ENCODE results near the gene SLC44A4. TPM values are rescaled to one million over a fixed set of nuclear protein-coding genes. Genes with fewer than 3 reads are reported as not detected.

Gene SLC44A4
- polyA plus RNA-seq, 2 of the 4 experiments (the other 2 are of a cell fraction): 0.27 TPM; not detected in 1

DNA sequence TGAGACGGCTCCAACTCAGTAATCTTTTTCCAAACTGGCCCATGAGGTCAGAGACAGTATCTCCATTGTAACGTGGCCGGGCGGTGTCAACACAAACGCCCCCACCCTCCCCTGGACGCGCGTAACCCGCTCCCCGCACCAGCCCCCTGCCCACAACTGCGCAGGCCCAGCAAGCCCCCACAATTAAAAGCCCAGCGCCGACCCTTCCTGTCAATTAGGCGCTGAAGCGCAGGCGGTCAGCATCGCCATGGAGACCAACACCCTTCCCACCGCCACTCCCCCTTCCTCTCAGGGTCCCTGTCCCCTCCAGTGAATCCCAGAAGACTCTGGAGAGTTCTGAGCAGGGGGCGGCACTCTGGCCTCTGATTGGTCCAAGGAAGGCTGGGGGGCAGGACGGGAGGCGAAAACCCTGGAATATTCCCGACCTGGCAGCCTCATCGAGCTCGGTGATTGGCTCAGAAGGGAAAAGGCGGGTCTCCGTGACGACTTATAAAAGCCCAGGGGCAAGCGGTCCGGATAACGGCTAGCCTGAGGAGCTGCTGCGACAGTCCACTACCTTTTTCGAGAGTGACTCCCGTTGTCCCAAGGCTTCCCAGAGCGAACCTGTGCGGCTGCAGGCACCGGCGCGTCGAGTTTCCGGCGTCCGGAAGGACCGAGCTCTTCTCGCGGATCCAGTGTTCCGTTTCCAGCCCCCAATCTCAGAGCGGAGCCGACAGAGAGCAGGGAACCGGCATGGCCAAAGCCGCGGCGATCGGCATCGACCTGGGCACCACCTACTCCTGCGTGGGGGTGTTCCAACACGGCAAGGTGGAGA lies 63.6 kb downstream of the SLC44A4 start, which contains the start of the genes HSPA1A and HSPA1L:
Gene HSPA1A, plus strand, starts transcription at position 519 of the 814 bp plus-strand sequence. Its CDS starts 214 bp downstream, at position 733.
Gene HSPA1L, minus strand, starts transcription at position 259 of the 814 bp plus-strand sequence. CDS start 3,311 bp downstream, outside the sequence.
- CTCF ChIA-PET: interaction anchor here (0.7 to 2.6 kb wide), 6 partner anchors 8 to 46 kb away, joined by 3 to 8 read pairs (median 4); partner anchors contain the start of genes HSPA1B, LSM2 and VARS1
- POLR2A ChIA-PET: interaction anchor here (0.6 to 3.1 kb wide), 29 partner anchors 9 to 1198 kb away, joined by 3 to 82 read pairs (median 5); partner anchors contain the start of genes C6orf47, DDAH2, GPANK1 and HSPA1B
- DNase-seq (ENCODE audit: low read depth in 1 of 2, low spot score in 1 of 2) (peak; percentile 93 to 97), FAIRE-seq (no peak), ATAC-seq (peak; percentile 78 to 89)
- WGBS (ENCODE audit: missing lambda C conversion rate): under 1% methylated on average over 35 of the region's 56 CpGs
- H3K4me2 ChIP-seq: peak within 1 kb of the TSS; percentile 98
- H3K4me3 ChIP-seq: peak within 1 kb of the TSS; percentile 59
- H3K9me3 ChIP-seq: no peaks in the 10 kb centered on the region
- TF ChIP-seq POLR2A (IDR thresholded peaks at IDR 0.05; ENCODE audit: low read length) (peak; percentile 100), RFX5 (IDR thresholded peaks at IDR 0.05) (0 out of 2 replicates have a peak, but pooled peaks have one; percentile 30), BCL3 (IDR thresholded peaks at IDR 0.05) (peak; percentile 92), JUN (IDR thresholded peaks at IDR 0.05) (peak; percentile 74 to 80; a peak in 4 of 5 replicates), MAFK (IDR thresholded peaks at IDR 0.05; ENCODE audit: partially characterized antibody) (no peak), PHF8 (IDR thresholded peaks at IDR 0.05; ENCODE audit: borderline replicate concordance, low read depth) (peak; percentile 50; the same call in 1 of the 2 replicates)
- TF ChIP-seq, protein P1, sequence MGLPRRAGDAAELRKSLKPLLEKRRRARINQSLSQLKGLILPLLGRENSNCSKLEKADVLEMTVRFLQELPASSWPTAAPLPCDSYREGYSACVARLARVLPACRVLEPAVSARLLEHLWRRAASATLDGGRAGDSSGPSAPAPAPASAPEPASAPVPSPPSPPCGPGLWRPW (IDR thresholded peaks at IDR 0.05): no peak
- peak within 1 kb of the TSS; percentile 96 to 97 for H3K27ac ChIP-seq
- H3K4me1 ChIP-seq: peaks cover 30% of the 10 kb centered on the region

DNA sequence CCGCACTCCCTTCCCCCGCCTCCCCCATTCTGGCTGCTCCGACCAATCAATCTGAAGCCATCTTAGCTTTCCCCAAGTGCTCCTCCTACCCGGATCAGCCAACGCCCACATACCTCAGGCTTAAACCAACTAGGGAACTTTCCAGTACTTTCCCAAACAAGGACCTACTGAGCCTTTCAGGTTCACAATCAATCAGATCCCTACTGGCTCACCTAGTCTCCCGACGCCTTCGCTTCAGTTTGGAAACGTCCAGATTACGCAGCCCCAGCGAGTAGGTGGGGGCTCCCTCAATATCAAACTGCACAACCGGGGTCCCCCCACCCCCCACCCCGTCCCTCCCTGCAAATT lies 64.1 kb downstream of the SLC44A4 start:
- peak overlapping the region; percentile 98 for H3K4me2 ChIP-seq
- H3K4me3 ChIP-seq: peak overlapping the region; percentile 59
- DNase-seq (ENCODE audit: low read depth in 1 of 2, low spot score in 1 of 2) (peak; percentile 91 to 96), FAIRE-seq (no peak), ATAC-seq (peak; percentile 74 to 81)
- H3K9me3 ChIP-seq: no peaks in the 10 kb centered on the region
- POLR2A ChIA-PET: interaction anchor here (0.6 to 3.1 kb wide), 32 partner anchors 8 to 1197 kb away, joined by 3 to 82 read pairs (median 5); partner anchors contain the start of genes ABHD16A, C6orf47, DDAH2 and GPANK1
- TF ChIP-seq CBX8 (IDR thresholded peaks at IDR 0.05) (no peak), USF2 (IDR thresholded peaks at IDR 0.05) (no peak), BHLHE40 (IDR thresholded peaks at IDR 0.05; ENCODE audit: low read depth, low read length) (no peak), RARB (CRISPR knock-in tag; IDR thresholded peaks at IDR 0.05) (no peak), EHF (CRISPR knock-in tag; IDR thresholded peaks at IDR 0.05) (no peak), POLR2A (IDR thresholded peaks at IDR 0.05; ENCODE audit: low read length) (peak; percentile 29; the same call in 1 of the 2 replicates), ZC3H11A (IDR thresholded peaks at IDR 0.05) (no peak)
- TF ChIP-seq, protein P2, sequence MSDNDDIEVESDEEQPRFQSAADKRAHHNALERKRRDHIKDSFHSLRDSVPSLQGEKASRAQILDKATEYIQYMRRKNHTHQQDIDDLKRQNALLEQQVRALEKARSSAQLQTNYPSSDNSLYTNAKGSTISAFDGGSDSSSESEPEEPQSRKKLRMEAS (IDR thresholded peaks at IDR 0.05): 0 out of 2 replicates have a peak, but pooled peaks have one; percentile 10
- peak overlapping the region; percentile 96 to 97 for H3K27ac ChIP-seq
- CTCF ChIA-PET: interaction anchor here (0.7 to 2.6 kb wide), 6 partner anchors 8 to 45 kb away, joined by 3 to 8 read pairs (median 4); partner anchors contain the start of genes HSPA1B, LSM2 and VARS1
- peaks cover 24% of the 10 kb centered on the region for H3K4me1 ChIP-seq
- 0% methylated on average over 11 of the region's 13 CpGs for WGBS (ENCODE audit: missing lambda C conversion rate)

DNA sequence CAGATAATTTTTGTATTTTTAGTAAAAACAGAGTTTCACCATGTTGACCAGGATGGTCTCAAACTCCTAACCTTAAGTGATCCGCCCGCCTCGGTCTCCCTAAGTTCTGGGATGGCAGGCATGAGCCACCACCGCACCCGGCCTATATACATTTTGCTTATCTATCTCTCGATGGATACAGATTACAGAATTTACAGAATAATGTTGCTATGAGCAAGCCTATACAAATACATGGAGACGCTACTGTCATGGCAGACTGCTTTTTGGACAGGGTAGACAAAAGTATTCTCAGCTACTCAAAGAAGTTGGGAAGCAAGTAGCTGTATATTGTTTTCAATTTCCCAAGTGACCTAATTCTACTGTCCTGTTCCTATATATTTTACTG lies 65.3 kb downstream of the SLC44A4 start:
- DNase-seq (ENCODE audit: low read depth in 1 of 2, low spot score in 1 of 2) (no peak), FAIRE-seq (no peak), ATAC-seq (no peak)
- H3K4me1 ChIP-seq: peaks cover 12% of the 10 kb centered on the region
- ChIA-PET CTCF (interaction anchor here (1.3 to 2.6 kb wide), 5 partner anchors 9 to 84 kb away, joined by 3 to 8 read pairs (median 4); partner anchors contain the start of genes DDAH2, HSPA1B and VARS1), POLR2A (interaction anchor here (0.7 to 3.1 kb wide), 4 partner anchors 13 to 305 kb away, joined by 3 to 82 read pairs (median 10); partner anchors contain the start of genes HSPA1B and NEU1)
- H3K9me3 ChIP-seq: no peaks in the 10 kb centered on the region
- 94% methylated on average over 7 of the region's 7 CpGs for WGBS (ENCODE audit: missing lambda C conversion rate)
- peak overlapping the region; percentile 39; the same call in 1 of the 3 replicates for H3K4me3 ChIP-seq
- peak overlapping the region; percentile 98 for H3K4me2 ChIP-seq
- no peak for TF ChIP-seq RAD21 (conservative IDR thresholded peaks at IDR 0.05 in 1 of 2, IDR thresholded peaks at IDR 0.05 in 1 of 2)
- no peak for TF ChIP-seq SREBF2 (IDR thresholded peaks at IDR 0.05)
- no peak for TF ChIP-seq NR3C1 (IDR thresholded peaks at IDR 0.05)
- TF ChIP-seq NFE2L2 (conservative IDR thresholded peaks at IDR 0.05; ENCODE audit: low read length): no peak
- TF ChIP-seq ESRRA (IDR thresholded peaks at IDR 0.05; ENCODE audit: borderline replicate concordance, low read length): no peak
- peak overlapping the region; percentile 87 to 97 for H3K27ac ChIP-seq

Small RNAs within 50 kb of the gene (small RNA-seq; reads per million reads assigned to genes)
- gene SNORD48: 3.1 to 146 (median 45.1) reads per million in 6 experiments
- 0 reads per million in 6 experiments for gene SNORD52

Other genes with a start within 250 kb of the SLC44A4 start
Only the 30 nearest of the 35 such genes appear.
- gene GPANK1, start 214.0 kb downstream of the SLC44A4 start, polyA plus RNA-seq (2011; rRNA removed): 10.0 and 11.0 TPM in 2 replicates
- gene GPANK1, start 214.0 kb downstream of the SLC44A4 start, polyA plus RNA-seq (2017; fragmentation: RNase III; extraction: RNeasy Plus Mini Kit Qiagen cat#74134 plus additional on column Dnase treatment): 9.7 to 11.7 TPM (median 11.0 TPM) in 3 replicates
- gene CSNK2B, start 212.9 kb downstream of the SLC44A4 start, polyA plus RNA-seq (2011; rRNA removed): 41.8 and 61.0 TPM in 2 replicates
- gene CSNK2B, start 212.9 kb downstream of the SLC44A4 start, polyA plus RNA-seq (2017; fragmentation: RNase III; extraction: RNeasy Plus Mini Kit Qiagen cat#74134 plus additional on column Dnase treatment): 134 to 141 TPM (median 141 TPM) in 3 replicates
- gene LY6G5B, start 209.0 kb downstream of the SLC44A4 start, polyA plus RNA-seq (2011; rRNA removed): 5.9 and 6.7 TPM in 2 replicates
- 9.0 to 12.3 TPM (median 9.9 TPM) in 3 replicates for gene LY6G5B, start 209.0 kb downstream of the SLC44A4 start, polyA plus RNA-seq (2017; fragmentation: RNase III; extraction: RNeasy Plus Mini Kit Qiagen cat#74134 plus additional on column Dnase treatment)
- 1.2 and 1.6 TPM in 2 replicates for gene LY6G5C, start 197.9 kb downstream of the SLC44A4 start, polyA plus RNA-seq (2011; rRNA removed)
- gene LY6G5C, start 197.9 kb downstream of the SLC44A4 start, polyA plus RNA-seq (2017; fragmentation: RNase III; extraction: RNeasy Plus Mini Kit Qiagen cat#74134 plus additional on column Dnase treatment): 1.5 to 1.9 TPM (median 1.6 TPM) in 3 replicates
- gene ABHD16A, start 175.7 kb downstream of the SLC44A4 start, polyA plus RNA-seq (2011; rRNA removed): 22.3 and 22.6 TPM in 2 replicates
- gene ABHD16A, start 175.7 kb downstream of the SLC44A4 start, polyA plus RNA-seq (2017; fragmentation: RNase III; extraction: RNeasy Plus Mini Kit Qiagen cat#74134 plus additional on column Dnase treatment): 14.5 to 16.6 TPM (median 16.2 TPM) in 3 replicates
- gene LY6G6F, start 172.1 kb downstream of the SLC44A4 start, polyA plus RNA-seq (2011; rRNA removed): not detected in 2 replicates
- gene LY6G6F, start 172.1 kb downstream of the SLC44A4 start, polyA plus RNA-seq (2017; fragmentation: RNase III; extraction: RNeasy Plus Mini Kit Qiagen cat#74134 plus additional on column Dnase treatment): not detected in 3 replicates
- gene LY6G6D, start 163.6 kb downstream of the SLC44A4 start, polyA plus RNA-seq (2011; rRNA removed): not detected in 2 replicates
- not detected in 3 replicates for gene LY6G6D, start 163.6 kb downstream of the SLC44A4 start, polyA plus RNA-seq (2017; fragmentation: RNase III; extraction: RNeasy Plus Mini Kit Qiagen cat#74134 plus additional on column Dnase treatment)
- 0.08 and 0.11 TPM in 2 replicates for gene LY6G6C, start 157.3 kb downstream of the SLC44A4 start, polyA plus RNA-seq (2011; rRNA removed)
- 0.11 to 0.21 TPM in 2 of 3 replicates, not detected in the other for gene LY6G6C, start 157.3 kb downstream of the SLC44A4 start, polyA plus RNA-seq (2017; fragmentation: RNase III; extraction: RNeasy Plus Mini Kit Qiagen cat#74134 plus additional on column Dnase treatment)
- not detected in 2 replicates for gene MPIG6B, start 155.6 kb downstream of the SLC44A4 start, polyA plus RNA-seq (2011; rRNA removed)
- not detected in 3 replicates for gene MPIG6B, start 155.6 kb downstream of the SLC44A4 start, polyA plus RNA-seq (2017; fragmentation: RNase III; extraction: RNeasy Plus Mini Kit Qiagen cat#74134 plus additional on column Dnase treatment)
- 19.3 and 20.6 TPM in 2 replicates for gene DDAH2, start 149.7 kb downstream of the SLC44A4 start, polyA plus RNA-seq (2011; rRNA removed)
- gene DDAH2, start 149.7 kb downstream of the SLC44A4 start, polyA plus RNA-seq (2017; fragmentation: RNase III; extraction: RNeasy Plus Mini Kit Qiagen cat#74134 plus additional on column Dnase treatment): 44.8 to 57.3 TPM (median 54.5 TPM) in 3 replicates
- 346 and 397 TPM in 2 replicates for gene CLIC1, start 142.5 kb downstream of the SLC44A4 start, polyA plus RNA-seq (2011; rRNA removed)
- 249 to 283 TPM (median 251 TPM) in 3 replicates for gene CLIC1, start 142.5 kb downstream of the SLC44A4 start, polyA plus RNA-seq (2017; fragmentation: RNase III; extraction: RNeasy Plus Mini Kit Qiagen cat#74134 plus additional on column Dnase treatment)
- gene MSH5, start 139.0 kb downstream of the SLC44A4 start, polyA plus RNA-seq (2011; rRNA removed): 36.5 and 42.6 TPM in 2 replicates
- 17.1 to 18.8 TPM (median 17.4 TPM) in 3 replicates for gene MSH5, start 139.0 kb downstream of the SLC44A4 start, polyA plus RNA-seq (2017; fragmentation: RNase III; extraction: RNeasy Plus Mini Kit Qiagen cat#74134 plus additional on column Dnase treatment)
- 3.3 and 6.9 TPM in 2 replicates for gene SAPCD1, start 116.3 kb downstream of the SLC44A4 start, polyA plus RNA-seq (2011; rRNA removed)
- gene SAPCD1, start 116.3 kb downstream of the SLC44A4 start, polyA plus RNA-seq (2017; fragmentation: RNase III; extraction: RNeasy Plus Mini Kit Qiagen cat#74134 plus additional on column Dnase treatment): 5.8 to 7.5 TPM (median 7.1 TPM) in 3 replicates
- 1.1 TPM in 2 replicates for gene VWA7, start 101.7 kb downstream of the SLC44A4 start, polyA plus RNA-seq (2011; rRNA removed)
- 0.95 to 1.1 TPM (median 0.98 TPM) in 3 replicates for gene VWA7, start 101.7 kb downstream of the SLC44A4 start, polyA plus RNA-seq (2017; fragmentation: RNase III; extraction: RNeasy Plus Mini Kit Qiagen cat#74134 plus additional on column Dnase treatment)
- 17.7 and 24.7 TPM in 2 replicates for gene VARS1, start 83.2 kb downstream of the SLC44A4 start, polyA plus RNA-seq (2011; rRNA removed)
- gene VARS1, start 83.2 kb downstream of the SLC44A4 start, polyA plus RNA-seq (2017; fragmentation: RNase III; extraction: RNeasy Plus Mini Kit Qiagen cat#74134 plus additional on column Dnase treatment): 57.2 to 58.4 TPM (median 58.3 TPM) in 3 replicates
- gene LSM2, start 72.0 kb downstream of the SLC44A4 start, polyA plus RNA-seq (2011; rRNA removed): 54.7 and 73.8 TPM in 2 replicates
- 58.9 to 65.3 TPM (median 59.6 TPM) in 3 replicates for gene LSM2, start 72.0 kb downstream of the SLC44A4 start, polyA plus RNA-seq (2017; fragmentation: RNase III; extraction: RNeasy Plus Mini Kit Qiagen cat#74134 plus additional on column Dnase treatment)
- 1.2 and 1.6 TPM in 2 replicates for gene HSPA1L, start 63.7 kb downstream of the SLC44A4 start, polyA plus RNA-seq (2011; rRNA removed)
- gene HSPA1L, start 63.7 kb downstream of the SLC44A4 start, polyA plus RNA-seq (2017; fragmentation: RNase III; extraction: RNeasy Plus Mini Kit Qiagen cat#74134 plus additional on column Dnase treatment): 1.2 to 1.7 TPM (median 1.4 TPM) in 3 replicates
- 88.2 and 122 TPM in 2 replicates for gene HSPA1A, start 63.5 kb downstream of the SLC44A4 start, polyA plus RNA-seq (2011; rRNA removed)
- gene HSPA1A, start 63.5 kb downstream of the SLC44A4 start, polyA plus RNA-seq (2017; fragmentation: RNase III; extraction: RNeasy Plus Mini Kit Qiagen cat#74134 plus additional on column Dnase treatment): 129 to 204 TPM (median 194 TPM) in 3 replicates
- 52.7 and 70.6 TPM in 2 replicates for gene HSPA1B, start 51.3 kb downstream of the SLC44A4 start, polyA plus RNA-seq (2011; rRNA removed)
- gene HSPA1B, start 51.3 kb downstream of the SLC44A4 start, polyA plus RNA-seq (2017; fragmentation: RNase III; extraction: RNeasy Plus Mini Kit Qiagen cat#74134 plus additional on column Dnase treatment): 56.7 to 125 TPM (median 98.6 TPM) in 3 replicates
- gene NEU1, start 16.2 kb downstream of the SLC44A4 start, polyA plus RNA-seq (2011; rRNA removed): 15.8 and 20.6 TPM in 2 replicates
- gene NEU1, start 16.2 kb downstream of the SLC44A4 start, polyA plus RNA-seq (2017; fragmentation: RNase III; extraction: RNeasy Plus Mini Kit Qiagen cat#74134 plus additional on column Dnase treatment): 12.8 to 19.2 TPM (median 16.0 TPM) in 3 replicates
- gene EHMT2, start 18.7 kb upstream of the SLC44A4 start, polyA plus RNA-seq (2011; rRNA removed): 15.4 and 16.4 TPM in 2 replicates
- gene EHMT2, start 18.7 kb upstream of the SLC44A4 start, polyA plus RNA-seq (2017; fragmentation: RNase III; extraction: RNeasy Plus Mini Kit Qiagen cat#74134 plus additional on column Dnase treatment): 27.0 to 32.3 TPM (median 30.9 TPM) in 3 replicates
- gene ZBTB12, start 23.1 kb upstream of the SLC44A4 start, polyA plus RNA-seq (2011; rRNA removed): 2.2 and 2.9 TPM in 2 replicates
- 8.4 to 10.1 TPM (median 10.0 TPM) in 3 replicates for gene ZBTB12, start 23.1 kb upstream of the SLC44A4 start, polyA plus RNA-seq (2017; fragmentation: RNase III; extraction: RNeasy Plus Mini Kit Qiagen cat#74134 plus additional on column Dnase treatment)
- 0.83 and 0.87 TPM in 2 replicates for gene C2, start 48.7 kb upstream of the SLC44A4 start, polyA plus RNA-seq (2011; rRNA removed)
- 0.22 to 0.41 TPM (median 0.36 TPM) in 3 replicates for gene C2, start 48.7 kb upstream of the SLC44A4 start, polyA plus RNA-seq (2017; fragmentation: RNase III; extraction: RNeasy Plus Mini Kit Qiagen cat#74134 plus additional on column Dnase treatment)
- gene CFB, start 67.1 kb upstream of the SLC44A4 start, polyA plus RNA-seq (2011; rRNA removed): 5.6 and 8.6 TPM in 2 replicates
- 2.7 to 4.9 TPM (median 4.4 TPM) in 3 replicates for gene CFB, start 67.1 kb upstream of the SLC44A4 start, polyA plus RNA-seq (2017; fragmentation: RNase III; extraction: RNeasy Plus Mini Kit Qiagen cat#74134 plus additional on column Dnase treatment)
- gene NELFE, start 80.0 kb upstream of the SLC44A4 start, polyA plus RNA-seq (2011; rRNA removed): 54.1 and 64.2 TPM in 2 replicates
- gene NELFE, start 80.0 kb upstream of the SLC44A4 start, polyA plus RNA-seq (2017; fragmentation: RNase III; extraction: RNeasy Plus Mini Kit Qiagen cat#74134 plus additional on column Dnase treatment): 70.6 to 73.6 TPM (median 72.4 TPM) in 3 replicates
- gene SKIC2, start 80.2 kb upstream of the SLC44A4 start, polyA plus RNA-seq (2011; rRNA removed): 20.8 and 23.4 TPM in 2 replicates
- gene SKIC2, start 80.2 kb upstream of the SLC44A4 start, polyA plus RNA-seq (2017; fragmentation: RNase III; extraction: RNeasy Plus Mini Kit Qiagen cat#74134 plus additional on column Dnase treatment): 33.2 to 40.5 TPM (median 37.5 TPM) in 3 replicates
- 12.7 and 16.0 TPM in 2 replicates for gene DXO, start 93.1 kb upstream of the SLC44A4 start, polyA plus RNA-seq (2011; rRNA removed)
- 11.6 to 15.6 TPM (median 14.6 TPM) in 3 replicates for gene DXO, start 93.1 kb upstream of the SLC44A4 start, polyA plus RNA-seq (2017; fragmentation: RNase III; extraction: RNeasy Plus Mini Kit Qiagen cat#74134 plus additional on column Dnase treatment)
- gene C4A, start 103.1 kb upstream of the SLC44A4 start, polyA plus RNA-seq (2011; rRNA removed): 1.6 and 1.8 TPM in 2 replicates
- 1.3 to 1.4 TPM (median 1.4 TPM) in 3 replicates for gene C4A, start 103.1 kb upstream of the SLC44A4 start, polyA plus RNA-seq (2017; fragmentation: RNase III; extraction: RNeasy Plus Mini Kit Qiagen cat#74134 plus additional on column Dnase treatment)
- gene C4B, start 135.8 kb upstream of the SLC44A4 start, polyA plus RNA-seq (2011; rRNA removed): 1.2 and 1.3 TPM in 2 replicates
- 1.0 to 1.3 TPM (median 1.3 TPM) in 3 replicates for gene C4B, start 135.8 kb upstream of the SLC44A4 start, polyA plus RNA-seq (2017; fragmentation: RNase III; extraction: RNeasy Plus Mini Kit Qiagen cat#74134 plus additional on column Dnase treatment)
- not detected in 2 replicates for gene CYP21A2, start 159.4 kb upstream of the SLC44A4 start, polyA plus RNA-seq (2011; rRNA removed)
- gene CYP21A2, start 159.4 kb upstream of the SLC44A4 start, polyA plus RNA-seq (2017; fragmentation: RNase III; extraction: RNeasy Plus Mini Kit Qiagen cat#74134 plus additional on column Dnase treatment): not detected in 3 replicates